Measurements from ENCODE around the gene TNFAIP8L1. TPM values are rescaled to one million over a fixed set of nuclear protein-coding genes. Genes with fewer than 3 reads are reported as not detected.

TNFAIP8L1 gene
- total RNA-seq, 1 donor from 2014 or later: 0.75 TPM

DNA sequence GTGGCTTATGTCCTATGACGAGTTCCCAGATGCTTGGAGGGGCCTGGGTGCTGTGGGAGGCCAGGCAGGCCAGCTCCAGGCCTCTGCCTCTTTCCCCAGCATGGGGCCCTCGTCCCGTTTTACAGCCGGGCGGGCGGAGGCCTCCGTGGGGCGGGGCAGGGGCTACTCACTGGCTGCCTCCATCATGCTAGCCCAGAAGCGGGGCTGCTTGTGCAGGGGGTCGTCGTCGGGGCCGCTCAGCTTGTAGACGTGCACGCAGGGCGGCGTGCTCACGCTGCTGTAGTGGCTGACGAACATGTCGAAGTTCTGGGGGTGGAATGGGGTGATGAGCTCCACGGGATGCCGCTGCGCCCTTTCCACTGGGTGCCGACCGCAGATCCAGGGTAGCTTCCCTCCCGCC, 49.3 kb downstream of the TNFAIP8L1 start:
- TF ChIP-seq, protein P1, sequence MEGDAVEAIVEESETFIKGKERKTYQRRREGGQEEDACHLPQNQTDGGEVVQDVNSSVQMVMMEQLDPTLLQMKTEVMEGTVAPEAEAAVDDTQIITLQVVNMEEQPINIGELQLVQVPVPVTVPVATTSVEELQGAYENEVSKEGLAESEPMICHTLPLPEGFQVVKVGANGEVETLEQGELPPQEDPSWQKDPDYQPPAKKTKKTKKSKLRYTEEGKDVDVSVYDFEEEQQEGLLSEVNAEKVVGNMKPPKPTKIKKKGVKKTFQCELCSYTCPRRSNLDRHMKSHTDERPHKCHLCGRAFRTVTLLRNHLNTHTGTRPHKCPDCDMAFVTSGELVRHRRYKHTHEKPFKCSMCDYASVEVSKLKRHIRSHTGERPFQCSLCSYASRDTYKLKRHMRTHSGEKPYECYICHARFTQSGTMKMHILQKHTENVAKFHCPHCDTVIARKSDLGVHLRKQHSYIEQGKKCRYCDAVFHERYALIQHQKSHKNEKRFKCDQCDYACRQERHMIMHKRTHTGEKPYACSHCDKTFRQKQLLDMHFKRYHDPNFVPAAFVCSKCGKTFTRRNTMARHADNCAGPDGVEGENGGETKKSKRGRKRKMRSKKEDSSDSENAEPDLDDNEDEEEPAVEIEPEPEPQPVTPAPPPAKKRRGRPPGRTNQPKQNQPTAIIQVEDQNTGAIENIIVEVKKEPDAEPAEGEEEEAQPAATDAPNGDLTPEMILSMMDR (IDR thresholded peaks at IDR 0.05; ENCODE audit: insufficient read depth, low read length, poor library complexity, severe bottlenecking): no peak
- H3K4me3 ChIP-seq (ENCODE audit: low read depth, low read length): no peak overlapping the region
- no peak for DNase-seq (ENCODE audit: low read depth)
- H3K27me3 ChIP-seq (ENCODE audit: control insufficient read depth, insufficient read depth, low read length): no peaks in the 10 kb centered on the region
- H3K36me3 ChIP-seq (ENCODE audit: control insufficient read depth, insufficient read depth, low read length): peaks cover 4% of the 10 kb centered on the region

DNA sequence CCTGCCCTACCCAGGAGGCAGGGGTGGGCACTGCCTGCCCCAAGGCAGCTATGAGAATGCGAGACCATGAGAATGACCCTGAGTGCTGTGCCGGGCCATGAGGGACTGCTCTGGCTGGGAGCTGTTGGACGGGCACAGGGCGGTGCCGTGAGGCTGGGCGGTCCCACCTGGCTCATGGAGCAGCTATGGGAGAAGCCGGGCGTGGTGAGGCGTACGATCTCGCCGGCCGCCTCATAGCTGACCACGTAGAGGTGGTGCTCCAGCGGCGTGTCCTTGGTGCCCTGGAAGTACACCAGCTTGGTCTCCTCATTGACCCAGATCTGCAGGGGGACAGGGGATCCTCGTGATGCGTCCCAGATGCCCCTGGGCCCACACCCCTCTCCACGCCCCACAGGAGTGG, 50.1 kb downstream of the TNFAIP8L1 start:
- H3K27me3 ChIP-seq (ENCODE audit: control insufficient read depth, insufficient read depth, low read length): no peaks in the 10 kb centered on the region
- no peak overlapping the region for H3K4me3 ChIP-seq (ENCODE audit: low read depth, low read length)
- DNase-seq (ENCODE audit: low read depth): no peak
- TF ChIP-seq, protein P1 (IDR thresholded peaks at IDR 0.05; ENCODE audit: insufficient read depth, low read length, poor library complexity, severe bottlenecking): no peak
- peaks cover 5% of the 10 kb centered on the region for H3K36me3 ChIP-seq (ENCODE audit: control insufficient read depth, insufficient read depth, low read length)

GRCh38 chr19:4690361-4690760, 51.0 kb downstream of the TNFAIP8L1 start:
- Histone ChIP-seq H3K27me3 (ENCODE audit: control insufficient read depth, insufficient read depth, low read length) (no peaks in the 10 kb centered on the region), H3K36me3 (ENCODE audit: control insufficient read depth, insufficient read depth, low read length) (peaks cover 7% of the 10 kb centered on the region), H3K4me3 (ENCODE audit: low read depth, low read length) (no peak overlapping the region)
- DNase-seq (ENCODE audit: low read depth): no peak
- TF ChIP-seq, protein P1 (IDR thresholded peaks at IDR 0.05; ENCODE audit: insufficient read depth, low read length, poor library complexity, severe bottlenecking): peak; percentile 4

GRCh38 chr19:4691373-4691772, 52.1 kb downstream of the TNFAIP8L1 start:
- TF ChIP-seq, protein P1 (IDR thresholded peaks at IDR 0.05; ENCODE audit: insufficient read depth, low read length, poor library complexity, severe bottlenecking): no peak
- DNase-seq (ENCODE audit: low read depth): no peak
- H3K36me3 ChIP-seq (ENCODE audit: control insufficient read depth, insufficient read depth, low read length): peaks cover 8% of the 10 kb centered on the region
- H3K4me3 ChIP-seq (ENCODE audit: low read depth, low read length): no peak overlapping the region
- H3K27me3 ChIP-seq (ENCODE audit: control insufficient read depth, insufficient read depth, low read length): no peaks in the 10 kb centered on the region

GRCh38 chr19:4692251-4693077, 53.1 kb downstream of the TNFAIP8L1 start:
- DNase-seq (ENCODE audit: low read depth): no peak
- H3K36me3 ChIP-seq (ENCODE audit: control insufficient read depth, insufficient read depth, low read length): peaks cover 8% of the 10 kb centered on the region
- TF ChIP-seq, protein P1 (IDR thresholded peaks at IDR 0.05; ENCODE audit: insufficient read depth, low read length, poor library complexity, severe bottlenecking): no peak
- no peaks in the 10 kb centered on the region for H3K27me3 ChIP-seq (ENCODE audit: control insufficient read depth, insufficient read depth, low read length)
- H3K4me3 ChIP-seq (ENCODE audit: low read depth, low read length): no peak overlapping the region

- H3K27me3 ChIP-seq (ENCODE audit: control insufficient read depth, insufficient read depth, low read length): no peaks in the 10 kb centered on the region
- H3K36me3 ChIP-seq (ENCODE audit: control insufficient read depth, insufficient read depth, low read length): peaks cover 8% of the 10 kb centered on the region
- no peak overlapping the region for H3K4me3 ChIP-seq (ENCODE audit: low read depth, low read length)
- DNase-seq (ENCODE audit: low read depth): no peak
- TF ChIP-seq, protein P1 (IDR thresholded peaks at IDR 0.05; ENCODE audit: insufficient read depth, low read length, poor library complexity, severe bottlenecking): no peak
These were observed 53.7 kb downstream of the TNFAIP8L1 start for GRCh38 chr19:4693078-4693350.
